Fibroblast of lung (primary cell): ENCODE data around the gene PUS1. TPM values are rescaled to one million over a fixed set of nuclear protein-coding genes. Genes with fewer than 3 reads are reported as not detected.

Experiments used
- DNase-seq, 2 donors: peaks; one replicate each; pipeline versions ENCODE4 v3.0.0 to v3.0.0-alpha.2; 2010; ENCODE audit warnings: low read depth in 2 of 2
- H2AFZ ChIP-seq: 2 replicates; pipeline ENCODE4 v1.5.1; 2012; ENCODE audit warnings: low read length, control low read depth, inconsistent platforms
- H3K27ac ChIP-seq: 2 replicates; pipeline ENCODE4 v1.5.1; 2011; ENCODE audit warnings: low read length, control low read depth; ENCODE audit not compliant: insufficient read depth
- H3K27me3 ChIP-seq: 2 replicates; pipeline ENCODE4 v1.5.1; 2011; ENCODE audit warnings: mild to moderate bottlenecking, low read length; ENCODE audit not compliant: control insufficient read depth, insufficient read depth
- H3K36me3 ChIP-seq: 2 replicates; pipeline ENCODE4 v1.5.1; 2011; ENCODE audit warnings: low read length; ENCODE audit not compliant: control insufficient read depth, insufficient read depth
- H3K4me1 ChIP-seq: 2 replicates; pipeline ENCODE4 v1.5.1; 2011; ENCODE audit warnings: low read length; ENCODE audit not compliant: control insufficient read depth, insufficient read depth; ENCODE audit errors: extremely low read depth
- H3K4me2 ChIP-seq: 2 replicates; pipeline ENCODE4 v1.5.1; 2011; ENCODE audit warnings: low read length, control low read depth; ENCODE audit not compliant: insufficient read depth; ENCODE audit errors: extremely low read depth
- H3K4me3 ChIP-seq, 4 experiments: fragments of 200-600 bp in 1 of 4; sonication (generic) in 1 of 4; replicated peaks in 1 of 4; 2 replicates each; pipeline ENCODE4 v1.5.1; 2011 to 2016; ENCODE audit warnings: low read length in 4 of 4, low read depth in 3 of 4, mild to moderate bottlenecking in 3 of 4, control low read depth in 2 of 4, inconsistent platforms in 1 of 4, mixed read lengths in 1 of 4; ENCODE audit not compliant: insufficient read depth in 1 of 4; ENCODE audit errors: control extremely low read depth in 1 of 4
- H3K79me2 ChIP-seq: 2 replicates; pipeline ENCODE4 v1.5.1; 2012; ENCODE audit warnings: mild to moderate bottlenecking, low read length, inconsistent platforms; ENCODE audit not compliant: control insufficient read depth, insufficient read depth
- H3K9ac ChIP-seq: 2 replicates; pipeline ENCODE4 v1.5.1; 2011; ENCODE audit warnings: mild to moderate bottlenecking, low read length, control low read depth; ENCODE audit not compliant: insufficient read depth
- H3K9me3 ChIP-seq: 2 replicates; pipeline ENCODE4 v1.5.1; 2012; ENCODE audit warnings: low read depth, low read length; ENCODE audit not compliant: control insufficient read depth, insufficient read depth
- H4K20me1 ChIP-seq: 2 replicates; pipeline ENCODE4 v1.5.1; 2011; ENCODE audit warnings: low read length; ENCODE audit not compliant: control insufficient read depth, insufficient read depth; ENCODE audit errors: extremely low read depth
- CTCF ChIP-seq, 2 donors: IDR thresholded peaks in 1 of 2; conservative IDR thresholded peaks in 1 of 2; 1 replicate in 1 of 2; 2 replicates in 1 of 2; pipeline ENCODE4 v1.5.1; 2011 to 2012; ENCODE audit warnings: low read length in 2 of 2, control low read depth in 1 of 2, inconsistent platforms in 1 of 2, low read depth in 1 of 2, mild to moderate bottlenecking in 1 of 2
- EZH2 ChIP-seq: IDR thresholded peaks from 2 replicates; pipeline ENCODE4 v1.5.1; 2012; ENCODE audit warnings: low read length, control low read depth, mild to moderate bottlenecking; ENCODE audit errors: missing control alignments
- polyA plus RNA-seq, 2 donors: library from polyadenylated mRNA; depleted of rRNA in 1 of 2; stranded (reverse) in 1 of 2; unstranded in 1 of 2; fragments of >200 nt; gene quantifications; 2 replicates each; pipeline ENCODE4 v1.2.1, GENCODE V29; 2011 to 2012; ENCODE audit warnings: missing spikeins in 1 of 2
- total RNA-seq: library from RNA; depleted of rRNA; stranded (reverse); fragments of >200 nt; gene quantifications from 2 replicates; pipeline ENCODE4 v1.2.1, GENCODE V29; 2014

The PUS1 gene
- total and polyA plus RNA-seq, 2 donors (not counting 1 experiment from before 2014, with no cell fraction given): 8.3 to 10.1 TPM

DNA sequence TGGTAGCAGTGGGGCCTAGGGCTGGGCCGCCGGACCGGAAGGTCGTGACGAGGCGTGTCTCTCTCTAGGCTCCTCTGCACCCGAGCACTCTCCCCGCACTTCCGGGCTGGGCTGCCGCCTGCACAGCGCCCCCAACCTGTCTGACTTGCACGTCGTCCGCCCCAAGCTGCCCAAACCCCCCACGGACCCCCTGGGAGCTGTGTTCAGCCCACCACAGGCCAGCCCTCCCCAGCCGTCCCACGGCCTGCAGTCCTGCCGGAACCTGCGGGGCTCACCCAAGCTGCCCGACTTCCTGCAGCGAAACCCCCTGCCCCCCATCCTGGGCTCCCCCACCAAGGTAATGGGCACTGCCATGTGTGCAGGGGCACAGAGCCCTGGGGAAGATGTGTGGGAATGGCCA, 13.3 kb upstream of the PUS1 start:
- no peak overlapping the region for H3K27ac ChIP-seq
- H3K36me3 ChIP-seq: peaks cover 12% of the 10 kb centered on the region
- no peaks in the 10 kb centered on the region for H3K27me3 ChIP-seq
- H3K9ac ChIP-seq: no peak overlapping the region
- no peak overlapping the region for H2AFZ ChIP-seq
- no peaks in the 10 kb centered on the region for H3K79me2 ChIP-seq
- no peaks in the 10 kb centered on the region for H4K20me1 ChIP-seq
- no peaks in the 10 kb centered on the region for H3K9me3 ChIP-seq
- H3K4me3 ChIP-seq: no peak overlapping the region
- no peak for DNase-seq
- no peak for TF ChIP-seq EZH2
- TF ChIP-seq CTCF (conservative IDR thresholded peaks at IDR 0.05 in 1 of 2, IDR thresholded peaks at IDR 0.05 in 1 of 2; ENCODE audit: low read depth in 1 of 2, low read length in 2 of 2): no peak
- H3K4me1 ChIP-seq: peaks cover 6% of the 10 kb centered on the region
- no peak overlapping the region for H3K4me2 ChIP-seq

GRCh38 chr12:131916306-131917138, 12.6 kb upstream of the PUS1 start:
- no peak overlapping the region for H2AFZ ChIP-seq

More at GRCh38 chr12:131916306-131917138, 12.6 kb upstream of the PUS1 start:
- Histone ChIP-seq H3K79me2 (no peaks in the 10 kb centered on the region), H3K27ac (no peak overlapping the region), H4K20me1 (no peaks in the 10 kb centered on the region), H3K4me2 (no peak overlapping the region), H3K9me3 (no peaks in the 10 kb centered on the region), H3K36me3 (peaks cover 13% of the 10 kb centered on the region), H3K9ac (no peak overlapping the region), H3K4me3 (no peak overlapping the region), H3K27me3 (no peaks in the 10 kb centered on the region), H3K4me1 (peaks cover 6% of the 10 kb centered on the region)
- DNase-seq: no peak
- TF ChIP-seq CTCF (conservative IDR thresholded peaks at IDR 0.05 in 1 of 2, IDR thresholded peaks at IDR 0.05 in 1 of 2; ENCODE audit: low read depth in 1 of 2, low read length in 2 of 2) (no peak), EZH2 (no peak)
